H1 (cell line): ENCODE measurements around the gene CTNND2. TPM values are rescaled to one million over a fixed set of nuclear protein-coding genes. Genes with fewer than 3 reads are reported as not detected.

Source experiments
- CTCF ChIA-PET: fragments of 300-600 bp; sonication (Branson Sonifier 250); formaldehyde crosslinking; loops from one replicate; lab custom pipeline; 2021; ENCODE audit not compliant: partially characterized antibody; lab: Charles Lee
- POLR2A ChIA-PET: fragments of 300-600 bp; sonication (Branson Sonifier 250); formaldehyde crosslinking; loops from one replicate; lab custom pipeline; 2021; ENCODE audit warnings: inconsistent platforms; ENCODE audit not compliant: partially characterized antibody; lab: Charles Lee
- DNase-seq, 2 experiments: peaks; one replicate each; pipeline versions ENCODE4 v3.0.0 to v3.0.0-alpha.2; 2010 to 2022; ENCODE audit warnings: low spot score in 2 of 2, low read depth in 1 of 2, mixed read lengths in 1 of 2
- FAIRE-seq: peaks from 2 replicates; lab custom pipeline; 2011; peaks lifted over from hg19 to GRCh38; lab: Jason Lieb, UNC
- H2AFZ ChIP-seq: 2 replicates; pipeline ENCODE4 v1.8.1; 2012; ENCODE audit warnings: low read length, inconsistent platforms
- H2AK5ac ChIP-seq: 2 replicates; pipeline ENCODE4 v1.6.1; 2013; ENCODE audit warnings: low read depth, low read length
- H2BK120ac ChIP-seq: replicated peaks from 2 replicates; pipeline ENCODE3; 2013; ENCODE audit warnings: low read depth, low read length, inconsistent platforms
- H2BK12ac ChIP-seq: 2 replicates; pipeline ENCODE4 v1.6.1; 2013; ENCODE audit warnings: low read depth, low read length
- H2BK15ac ChIP-seq: 2 replicates; pipeline ENCODE4 v1.6.1; 2013; ENCODE audit warnings: low read length
- H2BK20ac ChIP-seq: 2 replicates; pipeline ENCODE4 v1.6.1; 2013; ENCODE audit warnings: low read length
- H2BK5ac ChIP-seq: 2 replicates; pipeline ENCODE4 v1.6.1; 2013; ENCODE audit warnings: low read depth, low read length
- H3K14ac ChIP-seq: 2 replicates; pipeline ENCODE4 v1.6.1; 2013; ENCODE audit warnings: inconsistent platforms; ENCODE audit not compliant: insufficient read length
- H3K18ac ChIP-seq: 2 replicates; pipeline ENCODE4 v1.6.1; 2013; ENCODE audit warnings: low read length; ENCODE audit errors: extremely low read depth
- H3K23ac ChIP-seq: 2 replicates; pipeline ENCODE4 v1.6.1; 2013; ENCODE audit warnings: inconsistent platforms; ENCODE audit not compliant: insufficient read length
- H3K23me2 ChIP-seq: 2 replicates; pipeline ENCODE4 v1.6.1; 2013; ENCODE audit warnings: low read depth, low read length
- H3K27ac ChIP-seq: 2 replicates; pipeline ENCODE4 v1.6.1; 2011; ENCODE audit warnings: low read depth, low read length, inconsistent platforms
- H3K27me3 ChIP-seq, 4 experiments: replicated peaks in 1 of 4; 1 replicate in 1 of 4; 2 replicates in 3 of 4; pipeline versions ENCODE4 v1.6.1 to v1.8.1; 2011 to 2013; ENCODE audit warnings: low read length in 3 of 4, mild to moderate bottlenecking in 3 of 4, inconsistent platforms in 2 of 4, mixed read lengths in 2 of 4, moderate library complexity in 1 of 4; ENCODE audit not compliant: control insufficient read depth in 3 of 4, insufficient read depth in 3 of 4; ENCODE audit errors: extremely low read depth in 1 of 4
- H3K36me3 ChIP-seq, 4 experiments: 2 replicates each; pipeline versions ENCODE4 v1.6.1 to v1.8.1; 2011 to 2013; ENCODE audit warnings: mild to moderate bottlenecking in 4 of 4, low read length in 3 of 4, moderate library complexity in 2 of 4, control low read depth in 1 of 4, inconsistent platforms in 1 of 4; ENCODE audit not compliant: insufficient read depth in 4 of 4, control insufficient read depth in 2 of 4
- H3K4ac ChIP-seq: replicated peaks from 2 replicates; pipeline ENCODE3; 2013; ENCODE audit warnings: low read length, low read depth, mixed read lengths, inconsistent platforms; ENCODE audit not compliant: insufficient read length
- H3K4me1 ChIP-seq, 4 experiments: replicated peaks in 1 of 4; 1 replicate in 1 of 4; 2 replicates in 3 of 4; pipeline versions ENCODE4 v1.6.1 to v1.8.1; 2011 to 2013; ENCODE audit warnings: low read length in 3 of 4, inconsistent platforms in 2 of 4, mixed read lengths in 1 of 4; ENCODE audit not compliant: insufficient read depth in 4 of 4, control insufficient read depth in 3 of 4
- H3K4me2 ChIP-seq, 2 experiments: 2 replicates each; pipeline versions ENCODE4 v1.6.1 to v1.8.1; 2011 to 2013; ENCODE audit warnings: low read depth in 2 of 2, low read length in 2 of 2, control low read depth in 1 of 2, inconsistent platforms in 1 of 2, mild to moderate bottlenecking in 1 of 2; ENCODE audit not compliant: insufficient read depth in 1 of 2
- H3K4me3 ChIP-seq, 4 experiments: fragments of 200-600, 300-600 bp in 1 of 4; sonication (generic), shearing (Covaris generic), sonication (Bioruptor Twin) in 1 of 4; 2 replicates each; pipeline versions ENCODE4 v1.5.1 to v1.8.1; 2011 to 2016; ENCODE audit warnings: low read length in 4 of 4, low read depth in 3 of 4, control low read depth in 2 of 4, inconsistent platforms in 2 of 4, mild to moderate bottlenecking in 2 of 4, mixed read lengths in 1 of 4, moderate library complexity in 1 of 4; ENCODE audit not compliant: insufficient read depth in 2 of 4; ENCODE audit errors: extremely low read depth in 1 of 4
- H3K56ac ChIP-seq: replicated peaks from 2 replicates; pipeline ENCODE3; 2013; ENCODE audit warnings: low read depth, mild to moderate bottlenecking, mixed read lengths, low read length, inconsistent platforms; ENCODE audit not compliant: insufficient read length
- H3K79me1 ChIP-seq: 2 replicates; pipeline ENCODE4 v1.6.1; 2013; ENCODE audit warnings: low read depth, low read length, control low read depth
- H3K79me2 ChIP-seq, 2 experiments: 2 replicates each; pipeline versions ENCODE4 v1.6.1 to v1.8.1; 2012 to 2013; ENCODE audit warnings: low read length in 2 of 2, mild to moderate bottlenecking in 2 of 2, inconsistent platforms in 1 of 2; ENCODE audit not compliant: insufficient read depth in 2 of 2, control insufficient read depth in 1 of 2
- H3K9ac ChIP-seq, 4 experiments: replicated peaks in 1 of 4; 1 replicate in 1 of 4; 2 replicates in 3 of 4; pipeline versions ENCODE4 v1.6.1 to v1.8.1; 2011 to 2013; ENCODE audit warnings: low read depth in 3 of 4, low read length in 3 of 4, control low read depth in 2 of 4, mild to moderate bottlenecking in 2 of 4, moderate library complexity in 2 of 4, inconsistent platforms in 1 of 4; ENCODE audit errors: extremely low read depth in 1 of 4
- H3K9me3 ChIP-seq, 2 experiments: 2 replicates each; pipeline versions ENCODE4 v1.6.1 to v1.8.1; 2012 to 2013; ENCODE audit warnings: mild to moderate bottlenecking in 2 of 2, moderate library complexity in 2 of 2, control low read depth in 1 of 2, inconsistent platforms in 1 of 2, low read depth in 1 of 2, low read length in 1 of 2, mixed read lengths in 1 of 2; ENCODE audit not compliant: insufficient read depth in 2 of 2
- H4K20me1 ChIP-seq, 2 experiments: replicated peaks in 1 of 2; 2 replicates each; pipeline versions ENCODE3 to v1.8.1; 2011 to 2013; ENCODE audit warnings: inconsistent platforms in 2 of 2, low read length in 2 of 2, mild to moderate bottlenecking in 1 of 2; ENCODE audit not compliant: insufficient read depth in 2 of 2, control insufficient read depth in 1 of 2
- H4K5ac ChIP-seq: 2 replicates; pipeline ENCODE4 v1.6.1; 2013; ENCODE audit warnings: low read length, low read depth, mixed read lengths, inconsistent platforms; ENCODE audit not compliant: insufficient read length
- H4K8ac ChIP-seq: 2 replicates; pipeline ENCODE4 v1.8.0; 2013; ENCODE audit warnings: mild to moderate bottlenecking, moderate library complexity, low read length, inconsistent platforms; ENCODE audit not compliant: insufficient read depth; ENCODE audit errors: extremely low read depth
- H4K91ac ChIP-seq: replicated peaks from 2 replicates; pipeline ENCODE3; 2013; ENCODE audit warnings: low read length, mixed read lengths, inconsistent platforms; ENCODE audit not compliant: insufficient read length
- FOSL1 ChIP-seq: IDR thresholded peaks from 2 replicates; pipeline ENCODE4 v1.6.1; 2011; ENCODE audit warnings: mild to moderate bottlenecking, low read depth, low read length, moderate library complexity; ENCODE audit not compliant: insufficient read depth
- HDAC2 ChIP-seq, 2 experiments: fragments of 300-600 bp in 1 of 2; sonication (generic) in 1 of 2; IDR thresholded peaks; 2 replicates each; pipeline ENCODE4 v1.6.1; 2011 to 2012; ENCODE audit warnings: low read depth in 2 of 2, low read length in 2 of 2, mild to moderate bottlenecking in 2 of 2, moderate library complexity in 2 of 2, borderline replicate concordance in 1 of 2, inconsistent platforms in 1 of 2
- KDM5A ChIP-seq: fragments of 200-600 bp; IDR thresholded peaks from 2 replicates; pipeline ENCODE4 v1.7.1; 2012; ENCODE audit warnings: mild to moderate bottlenecking, low read length, inconsistent platforms, mixed read lengths
- MAFK ChIP-seq: IDR thresholded peaks from 2 replicates; pipeline ENCODE4 v1.6.1; 2012; ENCODE audit warnings: low read depth, mild to moderate bottlenecking, improper control_type of control experiment, low read length
- NANOG ChIP-seq: IDR thresholded peaks from 2 replicates; pipeline ENCODE4 v1.6.1; 2011; ENCODE audit warnings: low read length, low read depth, mild to moderate bottlenecking, inconsistent platforms; ENCODE audit not compliant: insufficient read depth, poor library complexity, severe bottlenecking
- POLR2A ChIP-seq, 2 experiments: IDR thresholded peaks; 1 replicate in 1 of 2; 2 replicates in 1 of 2; pipeline ENCODE4 v1.6.1; 2011; ENCODE audit warnings: low read depth in 2 of 2, low read length in 2 of 2, mild to moderate bottlenecking in 2 of 2; ENCODE audit errors: control extremely low read depth in 1 of 2
- RAD21 ChIP-seq, 2 experiments: IDR thresholded peaks in 1 of 2; conservative IDR thresholded peaks in 1 of 2; 2 replicates each; pipeline ENCODE4 v1.6.1; 2011; ENCODE audit warnings: low read depth in 2 of 2, low read length in 2 of 2, improper control_type of control experiment in 1 of 2, inconsistent platforms in 1 of 2, mild to moderate bottlenecking in 1 of 2, moderate library complexity in 1 of 2
- RNF2 ChIP-seq: fragments of 200-900, 300-1000 bp; sonication (generic); IDR thresholded peaks from 2 replicates; pipeline ENCODE4 v1.7.1; 2016; ENCODE audit warnings: borderline replicate concordance, low read depth, mild to moderate bottlenecking, antibody characterized with exemption, low read length; ENCODE audit not compliant: poor library complexity, severe bottlenecking; ENCODE audit errors: missing control alignments
- RXRA ChIP-seq: IDR thresholded peaks from 2 replicates; pipeline ENCODE4 v1.6.1; 2011; ENCODE audit warnings: low read depth, mild to moderate bottlenecking, low read length, moderate library complexity; ENCODE audit not compliant: insufficient read depth
- TCF12 ChIP-seq: IDR thresholded peaks from 2 replicates; pipeline ENCODE4 v1.6.1; 2011; ENCODE audit warnings: low read depth, mild to moderate bottlenecking, low read length
- WGBS, 2 experiments: shearing (Covaris generic) in 1 of 2; methylation state at CpG; one replicate each; pipeline versions ENCODE4 v1.1.6 to v1.1.7; 2013 to 2015; ENCODE audit warnings: low lambda C conversion rate in 2 of 2, mixed read lengths in 2 of 2, inconsistent platforms in 1 of 2, low coverage in 1 of 2, missing lambda C conversion rate in 1 of 2; ENCODE audit not compliant: insufficient replicate concordance in 2 of 2, insufficient coverage in 1 of 2, insufficient read length in 1 of 2; ENCODE audit errors: extremely low coverage in 1 of 2, missing lambda C conversion rate in 1 of 2; 5-methylcytosine and 5-hydroxymethylcytosine counted together
- polyA plus RNA-seq, 7 experiments: library from polyadenylated mRNA; depleted of rRNA in 3 of 7; stranded (reverse) in 5 of 7; unstranded in 2 of 7; fragments of >200 nt in 5 of 7; fragments of 200-250 nt in 2 of 7; gene quantifications; 1 replicate in 5 of 7; 2 replicates in 1 of 7; 4 replicates in 1 of 7; pipeline versions ENCODE4 v1.2.1 to v1.2.3, GENCODE V29; 2011 to 2013; ENCODE audit warnings: missing spikeins in 2 of 7, mixed read lengths in 2 of 7
- total RNA-seq: library from RNA; stranded (reverse); fragmentation: NEBNext Ultra II Directional; extraction: Animal tissue kit (Norgen Biotek cat#: 25700); gene quantifications from 2 replicates; pipeline ENCODE4 v1.2.1, GENCODE V29; 2021
- TF ChIP-seq, protein P1 (sequence below): IDR thresholded peaks from 2 replicates; pipeline ENCODE4 v1.6.1; 2011; ENCODE audit warnings: low read depth, mild to moderate bottlenecking, low read length; ENCODE audit not compliant: insufficient read depth

The CTNND2 gene
- total and polyA plus RNA-seq, 2 of the 8 experiments (the other 6 are each of a cell fraction or from before 2014, with no cell fraction given), result 7.4 to 14.2 TPM

DNA sequence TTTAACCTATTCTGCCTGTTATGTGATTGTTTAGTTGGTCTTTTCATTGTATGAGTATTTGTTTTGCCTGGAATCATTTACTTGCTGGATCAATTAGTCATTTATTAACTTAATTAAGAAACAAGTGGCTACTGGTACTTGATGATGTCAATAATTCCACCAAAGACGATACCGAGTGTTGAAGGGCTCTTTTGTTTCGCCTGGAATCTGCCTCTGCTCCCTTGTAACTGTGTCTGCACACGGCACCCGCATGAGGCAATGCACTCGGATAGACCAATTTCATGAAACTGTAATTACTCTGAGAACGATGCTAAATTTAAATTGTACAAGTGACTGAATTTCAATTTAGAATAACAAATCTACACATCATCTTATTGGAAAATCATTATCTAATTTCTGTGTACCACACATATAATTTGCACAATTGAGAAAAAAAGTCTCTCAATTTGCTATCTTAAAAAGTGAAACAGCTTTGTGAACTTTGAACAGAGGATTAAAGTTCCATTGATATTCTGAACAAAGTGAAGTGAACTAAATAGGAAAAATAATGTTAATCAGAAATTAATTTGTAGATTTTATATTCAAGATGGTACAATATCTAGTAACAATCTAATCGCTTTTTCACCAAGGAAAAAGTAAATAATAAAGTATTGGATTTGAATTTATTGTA is 143.2 kb downstream of the CTNND2 start:
- Histone ChIP-seq H3K79me1 (no peaks in the 10 kb centered on the region; the same call in 1 of the 2 replicates), H3K36me3 (no peaks in the 10 kb centered on the region; a peak in 1 of 8 replicates), H3K9me3 (peaks cover 3 to 8% of the 10 kb centered on the region in 2 experiments; a peak in 3 of 4 replicates), H2BK5ac (no peak overlapping the region), H4K20me1 (no peaks in the 10 kb centered on the region), H3K14ac (no peak overlapping the region), H3K9ac (no peak overlapping the region), H2BK120ac (no peak overlapping the region), H2BK15ac (no peak overlapping the region), H2AK5ac (no peak overlapping the region), H3K56ac (no peak overlapping the region), H3K79me2 (no peaks in the 10 kb centered on the region), H4K91ac (no peak overlapping the region), H3K27ac (no peak overlapping the region), H3K4me2 (no peak overlapping the region), H3K27me3 (no peaks in the 10 kb centered on the region), H2BK20ac (no peak overlapping the region), H2BK12ac (no peak overlapping the region), H3K4me3 (no peak overlapping the region), H3K4me1 (no peaks in the 10 kb centered on the region), H2AFZ (no peak overlapping the region), H4K8ac (no peak overlapping the region), H3K4ac (no peak overlapping the region), H3K18ac (no peak overlapping the region), H3K23ac (no peak overlapping the region), H4K5ac (no peak overlapping the region), H3K23me2 (no peaks in the 10 kb centered on the region)
- no peak for FAIRE-seq
- no peak for DNase-seq
- ChIA-PET POLR2A (no interaction called here), CTCF (no interaction called here)
- 93% methylated on average over 8 of the region's 8 CpGs; no CpG with 5 or more reads in 1 of the 2 experiments for WGBS, 2 experiments
- no peak for TF ChIP-seq RXRA
- TF ChIP-seq FOSL1, result no peak
- TF ChIP-seq RNF2, result no peak
- TF ChIP-seq NANOG, result no peak
- TF ChIP-seq, protein P1, sequence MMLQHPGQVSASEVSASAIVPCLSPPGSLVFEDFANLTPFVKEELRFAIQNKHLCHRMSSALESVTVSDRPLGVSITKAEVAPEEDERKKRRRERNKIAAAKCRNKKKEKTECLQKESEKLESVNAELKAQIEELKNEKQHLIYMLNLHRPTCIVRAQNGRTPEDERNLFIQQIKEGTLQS, result no peak
- TF ChIP-seq RAD21 (IDR thresholded peaks at IDR 0.05 in 1 of 2, conservative IDR thresholded peaks at IDR 0.05 in 1 of 2; ENCODE audit: low read depth in 2 of 2, low read length in 2 of 2), result no peak
- no peak for TF ChIP-seq KDM5A
- no peak for TF ChIP-seq MAFK
- TF ChIP-seq HDAC2 (IDR thresholded peaks at IDR 0.05; ENCODE audit: borderline replicate concordance in 1 of 2, low read depth in 2 of 2, low read length in 2 of 2), result no peak
- TF ChIP-seq TCF12, result no peak
- TF ChIP-seq POLR2A (IDR thresholded peaks at IDR 0.05; ENCODE audit: control extremely low read depth in 1 of 2, low read depth in 2 of 2, low read length in 2 of 2), result no peak
